GM12878 (cell line): ENCODE measurements around the gene SOBP. TPM values are rescaled to one million over a fixed set of nuclear protein-coding genes. Genes with fewer than 3 reads are reported as not detected.

Source experiments
- ATAC-seq: fragments of 200-7000 bp; cut with Tn5 transposase; 3 replicates; pipeline ENCODE4 v1.9.1; 2020; ENCODE audit warnings: mild to moderate bottlenecking, moderate library complexity
- BruUV-seq: library from RNA; stranded (reverse); fragments of 400-500 nt; replicated peaks from 2 replicates; lab custom pipeline; 2021; lab: Mats Ljungman, UMichigan
- CTCF ChIA-PET: fragments of 300-600 bp; sonication (Branson Sonifier 250); formaldehyde crosslinking; extraction: SDS; loops from one replicate; lab custom pipeline; 2021; ENCODE audit warnings: inconsistent platforms; lab: Yijun Ruan, JAX
- POLR2A ChIA-PET: fragments of 350-600 bp; formaldehyde crosslinking; extraction: SDS; loops from one replicate; lab custom pipeline; 2021; ENCODE audit warnings: inconsistent platforms; lab: Charles Lee
- RAD21 ChIA-PET: fragments of 300-600 bp; sonication (Branson Sonifier 250); formaldehyde crosslinking; loops from one replicate; lab custom pipeline; 2023; ENCODE audit warnings: antibody characterized with exemption; ENCODE audit not compliant: unreplicated experiment; lab: Charles Lee
- SMC1A ChIA-PET: fragments of 300-600 bp; sonication (Branson Sonifier 250); formaldehyde crosslinking; loops from one replicate; lab custom pipeline; 2023; ENCODE audit not compliant: unreplicated experiment, uncharacterized antibody; lab: Charles Lee
- DNase-seq: peaks from one replicate; pipeline ENCODE4 v3.0.0-alpha.2; 2011; ENCODE audit warnings: low read depth, low spot score
- FAIRE-seq: peaks from 3 replicates; lab custom pipeline; 2011; peaks lifted over from hg19 to GRCh38; lab: Jason Lieb, UNC
- H2AFZ ChIP-seq: 2 replicates; pipeline ENCODE4 v1.6.0; 2011; ENCODE audit warnings: low read depth, low read length, control low read depth; ENCODE audit not compliant: control insufficient read depth
- H3K27ac ChIP-seq: 2 replicates; pipeline ENCODE4 v1.5.1; 2011; ENCODE audit warnings: control low read depth; ENCODE audit not compliant: control insufficient read depth, insufficient read depth
- H3K27me3 ChIP-seq, 2 experiments: replicated peaks in 1 of 2; 2 replicates each; pipeline versions ENCODE4 v1.6.0 to v1.6.1; 2011; ENCODE audit warnings: low read length in 1 of 2; ENCODE audit not compliant: control insufficient read depth in 2 of 2, insufficient read depth in 2 of 2
- H3K36me3 ChIP-seq, 2 experiments: 2 replicates each; pipeline ENCODE4 v1.5.1; 2011; ENCODE audit warnings: low read length in 1 of 2; ENCODE audit not compliant: control insufficient read depth in 2 of 2, insufficient read depth in 2 of 2
- H3K4me1 ChIP-seq: 2 replicates; pipeline ENCODE4 v1.6.1; 2011; ENCODE audit warnings: mild to moderate bottlenecking, low read length, moderate library complexity, mixed read lengths; ENCODE audit not compliant: control insufficient read depth, insufficient read depth
- H3K4me2 ChIP-seq: 2 replicates; pipeline ENCODE4 v1.6.0; 2011; ENCODE audit warnings: control low read depth; ENCODE audit not compliant: control insufficient read depth, insufficient read depth
- H3K4me3 ChIP-seq: fragments of 200-600 bp; sonication (generic); 2 replicates; pipeline ENCODE4 v1.5.1; 2016
- H3K79me2 ChIP-seq: 2 replicates; pipeline ENCODE4 v1.6.0; 2011; ENCODE audit warnings: low read length; ENCODE audit not compliant: control insufficient read depth, insufficient read depth
- H3K9ac ChIP-seq: 2 replicates; pipeline ENCODE4 v1.8.0; 2011; ENCODE audit warnings: low read length, control low read depth, mixed read lengths; ENCODE audit not compliant: control insufficient read depth, insufficient read depth
- H3K9me3 ChIP-seq: replicated peaks from 3 replicates; pipeline ENCODE4 v1.5.1; 2011; ENCODE audit warnings: mild to moderate bottlenecking, low read length; ENCODE audit not compliant: control insufficient read depth, insufficient read depth
- H4K20me1 ChIP-seq: 2 replicates; pipeline ENCODE4 v1.6.0; 2011; ENCODE audit not compliant: control insufficient read depth, insufficient read depth
- CBX3 ChIP-seq: fragments of 200-600 bp; sonication (generic); IDR thresholded peaks from 2 replicates; pipeline ENCODE4 v1.6.1; 2016; ENCODE audit warnings: low read depth, borderline replicate concordance
- ETV6 ChIP-seq, 2 experiments: fragments of 450-650 bp in 1 of 2; IDR thresholded peaks in 1 of 2; conservative IDR thresholded peaks in 1 of 2; 2 replicates each; pipeline ENCODE4 v1.6.1; 2014; ENCODE audit warnings: antibody characterized with exemption in 1 of 2, borderline replicate concordance in 1 of 2, low read depth in 1 of 2, mild to moderate bottlenecking in 1 of 2, moderate library complexity in 1 of 2
- EZH2 ChIP-seq: IDR thresholded peaks from 2 replicates; pipeline ENCODE4 v1.6.1; 2012; ENCODE audit warnings: low read depth, mild to moderate bottlenecking, control low read depth, inconsistent platforms, low read length, borderline replicate concordance; ENCODE audit not compliant: control insufficient read depth
- NFYB ChIP-seq: IDR thresholded peaks from 2 replicates; pipeline ENCODE4 v1.6.1; 2011; ENCODE audit warnings: low read depth, mild to moderate bottlenecking, low read length, improper control_type of control experiment, moderate library complexity; ENCODE audit not compliant: insufficient read depth
- POLR2A ChIP-seq: IDR thresholded peaks from 2 replicates; pipeline ENCODE4 v1.6.1; 2011; ENCODE audit warnings: low read depth, mild to moderate bottlenecking, low read length
- RB1 ChIP-seq: fragments of 450-650 bp; formaldehyde crosslinking; IDR thresholded peaks from 2 replicates; pipeline ENCODE4 v1.6.1; 2017; ENCODE audit warnings: mild to moderate bottlenecking, borderline replicate concordance
- SIN3A ChIP-seq: IDR thresholded peaks from 2 replicates; pipeline ENCODE4 v1.6.1; 2012; ENCODE audit warnings: low read depth, low read length, improper control_type of control experiment
- TAF1 ChIP-seq: IDR thresholded peaks from 2 replicates; pipeline ENCODE4 v1.6.1; 2011; ENCODE audit warnings: mild to moderate bottlenecking, low read depth, low read length, borderline replicate concordance
- WGBS: methylation state at CpG from one replicate; pipeline ENCODE4 v1.1.6; 2016; ENCODE audit warnings: low lambda C conversion rate; ENCODE audit not compliant: insufficient replicate concordance, insufficient coverage; ENCODE audit errors: missing lambda C conversion rate; 5-methylcytosine and 5-hydroxymethylcytosine counted together
- in situ Hi-C: fragments of 300-500 bp; cut with MboI; formaldehyde crosslinking; loops from 9 replicates; pipeline ENCODE4 v1.14.3; 2018; ENCODE audit warnings: mixed read lengths
- intact Hi-C: fragments of 100-400 bp; cut with micrococcal nuclease; formaldehyde crosslinking; loops from one replicate; pipeline ENCODE4 v1.14.2; 2022; ENCODE audit not compliant: unreplicated experiment
- polyA plus RNA-seq, 11 experiments: library from polyadenylated mRNA; depleted of rRNA in 4 of 11; unstranded in 6 of 11; stranded (reverse) in 5 of 11; fragments of >200 nt; fragmentation: Nextera tagmentation in 4 of 11; fragmentation: Illumina TruSeq in 1 of 11; extraction: Ambion mirVana in 4 of 11; extraction: Trizol in 1 of 11; gene quantifications; 1 replicate in 1 of 11; 2 replicates in 10 of 11; pipeline versions ENCODE4 v1.2.1 to v1.2.3, GENCODE V29; 2011 to 2016; ENCODE audit warnings: inconsistent platforms in 2 of 11, missing spikeins in 2 of 11, low read depth in 1 of 11
- total RNA-seq, 4 experiments: library from RNA; depleted of rRNA in 3 of 4; stranded (reverse); fragments of >200 nt in 3 of 4; fragmentation: Illumina TruSeq in 1 of 4; extraction: Trizol in 1 of 4; gene quantifications; 2 replicates each; pipeline versions ENCODE4 v1.2.1 to v1.2.3, GENCODE V29; 2013 to 2021
- TF ChIP-seq, protein P1 (sequence below): fragments of 450-650 bp; IDR thresholded peaks from 2 replicates; pipeline ENCODE4 v1.6.1; 2017; ENCODE audit warnings: borderline replicate concordance
- TF ChIP-seq, protein P2 (sequence below): IDR thresholded peaks from 2 replicates; pipeline ENCODE4 v1.6.1; 2012; ENCODE audit warnings: mild to moderate bottlenecking, low read depth, low read length
- TF ChIP-seq, protein P3 (sequence below): fragments of 450-650 bp; IDR thresholded peaks from 2 replicates; pipeline ENCODE4 v1.6.1; 2017; ENCODE audit warnings: low read depth, mild to moderate bottlenecking, moderate library complexity
- TF ChIP-seq, protein P4 (sequence below): fragments of 450-650 bp; IDR thresholded peaks from 2 replicates; pipeline ENCODE4 v1.6.1; 2017; ENCODE audit warnings: mild to moderate bottlenecking, moderate library complexity

The SOBP gene
- total and polyA plus RNA-seq, 10 of the 15 experiments (the other 5 are each of a cell fraction or from before 2014, with no cell fraction given), result 0.49 to 1.9 (median 0.78) TPM

DNA sequence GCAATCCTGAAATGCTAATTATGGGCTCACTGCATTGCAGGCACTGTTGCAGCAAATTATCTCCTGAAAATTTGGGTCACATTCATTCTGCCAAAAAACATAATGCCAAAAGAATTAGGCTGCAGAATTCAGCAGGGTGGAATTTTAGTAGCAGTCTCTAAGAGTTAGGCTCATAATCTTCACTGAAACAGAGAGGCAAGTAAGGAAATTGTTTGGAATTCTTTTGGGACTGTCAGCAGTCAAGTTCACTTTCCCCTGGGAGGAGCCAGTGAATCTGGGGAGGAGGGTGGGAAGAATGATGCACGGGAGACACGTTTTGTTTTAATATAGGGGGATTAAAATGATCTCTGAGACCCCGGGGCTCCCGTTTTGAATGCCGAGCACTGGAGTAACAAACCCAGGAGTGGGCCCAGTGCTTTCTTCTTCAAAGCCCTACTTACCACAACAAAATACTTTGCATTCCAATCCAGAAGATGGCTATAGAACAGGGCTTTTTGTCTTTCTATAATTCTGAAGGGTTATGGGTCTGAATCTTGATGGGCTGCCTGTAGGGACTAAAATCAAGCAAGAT is 44.7 kb downstream of the SOBP start:
- H3K9ac ChIP-seq, result no peak overlapping the region
- FAIRE-seq, result no peak
- ChIA-PET POLR2A (interaction anchor here (0.7 kb wide), 1 partner anchor 208 kb away, joined by 3 read pairs; no protein-coding TSS in a partner anchor), RAD21 (interaction anchor here (0.6 kb wide), 1 partner anchor 80 kb away, joined by 3 read pairs; no protein-coding TSS in a partner anchor), SMC1A (no interaction called here), CTCF (no interaction called here)
- no peaks in the 10 kb centered on the region for H3K4me1 ChIP-seq
- in situ Hi-C loops, result no loop called here
- no peak for ATAC-seq
- no peak overlapping the region for H3K27ac ChIP-seq
- BruUV-seq, result no TSS peak
- no peaks in the 10 kb centered on the region for H3K36me3 ChIP-seq
- H3K4me3 ChIP-seq, result no peak overlapping the region
- WGBS, result 47% methylated on average over 5 of the region's 5 CpGs
- no peak overlapping the region for H3K4me2 ChIP-seq
- DNase-seq, result no peak
- H3K79me2 ChIP-seq, result no peaks in the 10 kb centered on the region
- no peaks in the 10 kb centered on the region for H3K27me3 ChIP-seq
- H4K20me1 ChIP-seq, result no peaks in the 10 kb centered on the region
- H2AFZ ChIP-seq, result no peak overlapping the region
- no peaks in the 10 kb centered on the region for H3K9me3 ChIP-seq
- intact Hi-C loops, result loop anchor here (5.0 kb wide), 1 partner anchor 123 kb away; no protein-coding TSS in a partner anchor
- TF ChIP-seq, protein P1, sequence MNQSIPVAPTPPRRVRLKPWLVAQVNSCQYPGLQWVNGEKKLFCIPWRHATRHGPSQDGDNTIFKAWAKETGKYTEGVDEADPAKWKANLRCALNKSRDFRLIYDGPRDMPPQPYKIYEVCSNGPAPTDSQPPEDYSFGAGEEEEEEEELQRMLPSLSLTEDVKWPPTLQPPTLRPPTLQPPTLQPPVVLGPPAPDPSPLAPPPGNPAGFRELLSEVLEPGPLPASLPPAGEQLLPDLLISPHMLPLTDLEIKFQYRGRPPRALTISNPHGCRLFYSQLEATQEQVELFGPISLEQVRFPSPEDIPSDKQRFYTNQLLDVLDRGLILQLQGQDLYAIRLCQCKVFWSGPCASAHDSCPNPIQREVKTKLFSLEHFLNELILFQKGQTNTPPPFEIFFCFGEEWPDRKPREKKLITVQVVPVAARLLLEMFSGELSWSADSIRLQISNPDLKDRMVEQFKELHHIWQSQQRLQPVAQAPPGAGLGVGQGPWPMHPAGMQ, result no peak
- TF ChIP-seq SIN3A, result no peak
- TF ChIP-seq NFYB, result no peak
- TF ChIP-seq, protein P2, sequence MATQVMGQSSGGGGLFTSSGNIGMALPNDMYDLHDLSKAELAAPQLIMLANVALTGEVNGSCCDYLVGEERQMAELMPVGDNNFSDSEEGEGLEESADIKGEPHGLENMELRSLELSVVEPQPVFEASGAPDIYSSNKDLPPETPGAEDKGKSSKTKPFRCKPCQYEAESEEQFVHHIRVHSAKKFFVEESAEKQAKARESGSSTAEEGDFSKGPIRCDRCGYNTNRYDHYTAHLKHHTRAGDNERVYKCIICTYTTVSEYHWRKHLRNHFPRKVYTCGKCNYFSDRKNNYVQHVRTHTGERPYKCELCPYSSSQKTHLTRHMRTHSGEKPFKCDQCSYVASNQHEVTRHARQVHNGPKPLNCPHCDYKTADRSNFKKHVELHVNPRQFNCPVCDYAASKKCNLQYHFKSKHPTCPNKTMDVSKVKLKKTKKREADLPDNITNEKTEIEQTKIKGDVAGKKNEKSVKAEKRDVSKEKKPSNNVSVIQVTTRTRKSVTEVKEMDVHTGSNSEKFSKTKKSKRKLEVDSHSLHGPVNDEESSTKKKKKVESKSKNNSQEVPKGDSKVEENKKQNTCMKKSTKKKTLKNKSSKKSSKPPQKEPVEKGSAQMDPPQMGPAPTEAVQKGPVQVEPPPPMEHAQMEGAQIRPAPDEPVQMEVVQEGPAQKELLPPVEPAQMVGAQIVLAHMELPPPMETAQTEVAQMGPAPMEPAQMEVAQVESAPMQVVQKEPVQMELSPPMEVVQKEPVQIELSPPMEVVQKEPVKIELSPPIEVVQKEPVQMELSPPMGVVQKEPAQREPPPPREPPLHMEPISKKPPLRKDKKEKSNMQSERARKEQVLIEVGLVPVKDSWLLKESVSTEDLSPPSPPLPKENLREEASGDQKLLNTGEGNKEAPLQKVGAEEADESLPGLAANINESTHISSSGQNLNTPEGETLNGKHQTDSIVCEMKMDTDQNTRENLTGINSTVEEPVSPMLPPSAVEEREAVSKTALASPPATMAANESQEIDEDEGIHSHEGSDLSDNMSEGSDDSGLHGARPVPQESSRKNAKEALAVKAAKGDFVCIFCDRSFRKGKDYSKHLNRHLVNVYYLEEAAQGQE, result no peak
- no peak for TF ChIP-seq ETV6 (conservative IDR thresholded peaks at IDR 0.05 in 1 of 2, IDR thresholded peaks at IDR 0.05 in 1 of 2; ENCODE audit: borderline replicate concordance in 1 of 2, low read depth in 1 of 2)
- TF ChIP-seq, protein P3, sequence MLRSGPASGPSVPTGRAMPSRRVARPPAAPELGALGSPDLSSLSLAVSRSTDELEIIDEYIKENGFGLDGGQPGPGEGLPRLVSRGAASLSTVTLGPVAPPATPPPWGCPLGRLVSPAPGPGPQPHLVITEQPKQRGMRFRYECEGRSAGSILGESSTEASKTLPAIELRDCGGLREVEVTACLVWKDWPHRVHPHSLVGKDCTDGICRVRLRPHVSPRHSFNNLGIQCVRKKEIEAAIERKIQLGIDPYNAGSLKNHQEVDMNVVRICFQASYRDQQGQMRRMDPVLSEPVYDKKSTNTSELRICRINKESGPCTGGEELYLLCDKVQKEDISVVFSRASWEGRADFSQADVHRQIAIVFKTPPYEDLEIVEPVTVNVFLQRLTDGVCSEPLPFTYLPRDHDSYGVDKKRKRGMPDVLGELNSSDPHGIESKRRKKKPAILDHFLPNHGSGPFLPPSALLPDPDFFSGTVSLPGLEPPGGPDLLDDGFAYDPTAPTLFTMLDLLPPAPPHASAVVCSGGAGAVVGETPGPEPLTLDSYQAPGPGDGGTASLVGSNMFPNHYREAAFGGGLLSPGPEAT, result no peak
- TF ChIP-seq CBX3, result no peak
- TF ChIP-seq, protein P4, sequence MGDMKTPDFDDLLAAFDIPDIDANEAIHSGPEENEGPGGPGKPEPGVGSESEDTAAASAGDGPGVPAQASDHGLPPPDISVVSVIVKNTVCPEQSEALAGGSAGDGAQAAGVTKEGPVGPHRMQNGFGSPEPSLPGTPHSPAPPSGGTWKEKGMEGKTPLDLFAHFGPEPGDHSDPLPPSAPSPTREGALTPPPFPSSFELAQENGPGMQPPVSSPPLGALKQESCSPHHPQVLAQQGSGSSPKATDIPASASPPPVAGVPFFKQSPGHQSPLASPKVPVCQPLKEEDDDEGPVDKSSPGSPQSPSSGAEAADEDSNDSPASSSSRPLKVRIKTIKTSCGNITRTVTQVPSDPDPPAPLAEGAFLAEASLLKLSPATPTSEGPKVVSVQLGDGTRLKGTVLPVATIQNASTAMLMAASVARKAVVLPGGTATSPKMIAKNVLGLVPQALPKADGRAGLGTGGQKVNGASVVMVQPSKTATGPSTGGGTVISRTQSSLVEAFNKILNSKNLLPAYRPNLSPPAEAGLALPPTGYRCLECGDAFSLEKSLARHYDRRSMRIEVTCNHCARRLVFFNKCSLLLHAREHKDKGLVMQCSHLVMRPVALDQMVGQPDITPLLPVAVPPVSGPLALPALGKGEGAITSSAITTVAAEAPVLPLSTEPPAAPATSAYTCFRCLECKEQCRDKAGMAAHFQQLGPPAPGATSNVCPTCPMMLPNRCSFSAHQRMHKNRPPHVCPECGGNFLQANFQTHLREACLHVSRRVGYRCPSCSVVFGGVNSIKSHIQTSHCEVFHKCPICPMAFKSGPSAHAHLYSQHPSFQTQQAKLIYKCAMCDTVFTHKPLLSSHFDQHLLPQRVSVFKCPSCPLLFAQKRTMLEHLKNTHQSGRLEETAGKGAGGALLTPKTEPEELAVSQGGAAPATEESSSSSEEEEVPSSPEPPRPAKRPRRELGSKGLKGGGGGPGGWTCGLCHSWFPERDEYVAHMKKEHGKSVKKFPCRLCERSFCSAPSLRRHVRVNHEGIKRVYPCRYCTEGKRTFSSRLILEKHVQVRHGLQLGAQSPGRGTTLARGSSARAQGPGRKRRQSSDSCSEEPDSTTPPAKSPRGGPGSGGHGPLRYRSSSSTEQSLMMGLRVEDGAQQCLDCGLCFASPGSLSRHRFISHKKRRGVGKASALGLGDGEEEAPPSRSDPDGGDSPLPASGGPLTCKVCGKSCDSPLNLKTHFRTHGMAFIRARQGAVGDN, result no peak
- TF ChIP-seq EZH2, result no peak
- no peak for TF ChIP-seq TAF1
- no peak for TF ChIP-seq POLR2A
- no peak for TF ChIP-seq RB1
